OCI-LY3 (cell line): ENCODE measurements around the gene ADAM11.

Experiments used
- EZH2phosphoT487 ChIP-seq: fragments of 200-600 bp; shearing (Covaris generic); IDR thresholded peaks from 2 replicates; pipeline ENCODE4 v1.6.1; 2018; ENCODE audit warnings: antibody characterized with exemption, mixed run types, low read depth
- TF ChIP-seq, protein P1 (sequence below): fragments of 200-600, 300-600 bp; sonication (generic); IDR thresholded peaks from 2 replicates; pipeline ENCODE4 v1.5.1; 2014; ENCODE audit warnings: antibody characterized with exemption, low read length, low read depth

DNA sequence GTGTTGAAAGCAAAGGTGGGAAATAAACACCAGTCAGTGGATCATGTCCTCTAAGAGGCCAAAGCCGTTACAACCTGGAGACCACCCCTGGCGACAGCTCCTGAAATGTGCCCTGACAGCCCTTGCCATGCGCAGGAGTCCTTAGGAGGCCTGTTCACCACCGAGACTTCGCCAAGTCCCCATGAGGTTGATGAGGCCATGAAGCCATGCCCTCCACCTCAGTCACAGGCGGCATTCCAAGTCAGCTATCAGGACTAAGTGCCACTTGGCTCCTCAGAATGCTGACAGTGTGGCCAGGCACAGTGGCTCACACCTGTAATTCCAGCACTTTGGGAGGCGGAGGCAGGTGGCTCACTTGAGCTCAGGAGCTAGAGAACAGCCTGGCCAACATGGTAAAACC, 27.1 kb downstream of the ADAM11 start:
- TF ChIP-seq, protein P1, sequence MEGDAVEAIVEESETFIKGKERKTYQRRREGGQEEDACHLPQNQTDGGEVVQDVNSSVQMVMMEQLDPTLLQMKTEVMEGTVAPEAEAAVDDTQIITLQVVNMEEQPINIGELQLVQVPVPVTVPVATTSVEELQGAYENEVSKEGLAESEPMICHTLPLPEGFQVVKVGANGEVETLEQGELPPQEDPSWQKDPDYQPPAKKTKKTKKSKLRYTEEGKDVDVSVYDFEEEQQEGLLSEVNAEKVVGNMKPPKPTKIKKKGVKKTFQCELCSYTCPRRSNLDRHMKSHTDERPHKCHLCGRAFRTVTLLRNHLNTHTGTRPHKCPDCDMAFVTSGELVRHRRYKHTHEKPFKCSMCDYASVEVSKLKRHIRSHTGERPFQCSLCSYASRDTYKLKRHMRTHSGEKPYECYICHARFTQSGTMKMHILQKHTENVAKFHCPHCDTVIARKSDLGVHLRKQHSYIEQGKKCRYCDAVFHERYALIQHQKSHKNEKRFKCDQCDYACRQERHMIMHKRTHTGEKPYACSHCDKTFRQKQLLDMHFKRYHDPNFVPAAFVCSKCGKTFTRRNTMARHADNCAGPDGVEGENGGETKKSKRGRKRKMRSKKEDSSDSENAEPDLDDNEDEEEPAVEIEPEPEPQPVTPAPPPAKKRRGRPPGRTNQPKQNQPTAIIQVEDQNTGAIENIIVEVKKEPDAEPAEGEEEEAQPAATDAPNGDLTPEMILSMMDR = no peak
- TF ChIP-seq EZH2phosphoT487 = no peak
